Brain pericyte (primary cell): ENCODE results near the gene SPA17.

Experiments used
- DNase-seq: peaks from one replicate; pipeline ENCODE4 v3.0.0-alpha.2; 2012; ENCODE audit warnings: low read depth, low spot score

The SPA17 gene

DNA sequence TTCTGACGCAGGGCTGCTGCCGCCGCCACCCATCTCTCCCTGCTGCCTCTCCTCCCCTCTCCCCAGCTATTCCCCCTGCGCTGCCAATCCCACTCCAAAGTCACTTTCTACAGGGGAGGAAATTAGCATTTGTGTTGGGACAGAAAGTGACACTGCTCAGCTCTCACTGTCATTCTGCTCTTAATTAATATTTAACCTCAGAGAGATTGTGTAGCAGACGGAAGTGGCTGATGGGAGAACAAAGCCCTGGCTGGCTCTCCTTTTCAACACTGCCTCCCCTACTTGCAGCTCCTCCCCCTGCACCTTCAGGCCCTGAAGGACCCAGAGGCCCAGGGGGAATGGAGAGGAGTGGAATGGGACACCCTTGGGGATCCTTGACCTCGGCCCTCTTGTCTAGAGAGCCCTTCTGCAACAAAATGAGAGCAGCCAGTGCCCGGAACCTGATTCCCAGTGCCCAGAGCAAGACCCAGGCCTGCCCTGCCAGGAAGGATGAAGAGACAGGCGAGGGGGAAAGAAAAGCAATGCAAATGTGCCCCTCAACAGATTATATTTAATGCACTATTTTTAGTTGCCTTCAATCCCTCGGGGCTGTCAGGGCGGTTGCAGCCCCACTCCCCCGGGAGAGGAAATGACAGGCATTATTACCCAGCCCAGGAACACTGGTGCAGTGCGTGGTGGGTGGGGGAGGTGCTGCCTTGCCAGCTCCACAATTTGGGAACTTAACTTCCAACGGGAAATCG lies 51.4 kb downstream of the SPA17 start:
- DNase-seq: no peak

DNA sequence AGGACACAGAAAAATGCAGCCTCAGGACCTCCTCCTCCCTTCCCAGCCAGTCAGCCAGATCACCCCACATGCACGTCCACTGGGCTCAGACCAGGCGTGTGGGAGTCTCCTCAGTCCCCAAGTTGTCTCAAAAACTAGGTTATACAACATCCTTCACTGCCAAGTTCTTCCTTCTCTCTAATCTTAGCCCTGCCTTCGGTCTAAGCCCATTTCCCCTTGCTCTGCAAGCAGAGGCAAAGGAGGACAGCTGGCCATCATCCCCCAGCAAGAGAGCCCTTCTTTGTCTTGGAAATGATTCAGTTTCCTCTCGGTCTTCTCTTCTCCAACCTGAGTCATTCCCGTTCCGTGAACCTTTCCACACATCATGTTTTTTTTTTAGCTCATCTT lies 52.0 kb downstream of the SPA17 start:
- no peak for DNase-seq

DNA sequence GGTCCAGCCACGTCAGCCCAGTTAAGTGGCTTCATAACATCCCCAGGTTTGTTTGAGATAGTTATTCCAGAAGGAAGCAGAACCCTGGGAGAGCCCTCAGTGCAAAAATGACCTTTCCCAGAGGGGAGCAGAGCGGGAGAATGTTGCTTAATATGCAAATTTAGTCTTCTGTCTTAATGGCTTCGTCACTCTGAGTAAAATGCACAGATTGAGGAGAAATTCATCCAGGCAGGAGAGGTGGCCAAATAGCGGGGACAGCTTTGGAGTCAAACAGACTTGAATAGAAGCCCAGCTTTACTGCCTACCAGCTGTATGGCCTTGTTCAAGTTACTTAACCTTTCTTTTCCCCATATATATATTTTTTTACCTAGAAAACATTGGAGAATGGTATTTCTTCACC lies 53.8 kb downstream of the SPA17 start:
- no peak for DNase-seq

DNA sequence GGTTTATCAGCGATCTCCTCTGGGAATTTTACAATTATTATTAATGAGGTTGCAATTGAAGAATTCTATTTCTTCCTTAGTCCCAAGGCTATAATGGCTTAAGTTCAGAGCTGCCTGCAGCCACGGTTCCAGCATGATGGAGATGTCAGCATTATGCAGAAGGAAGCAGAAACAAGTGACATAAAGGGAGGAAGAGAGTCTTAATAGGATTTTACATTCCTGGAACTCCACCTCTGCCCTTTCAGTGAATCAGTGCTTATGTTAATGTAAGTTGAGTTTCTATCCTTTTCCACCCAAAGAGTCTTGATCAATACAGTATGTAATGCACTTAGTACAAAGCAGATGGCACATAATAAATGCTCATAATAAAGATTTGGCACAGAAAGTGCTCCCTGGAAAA lies 54.4 kb downstream of the SPA17 start:
- no peak for DNase-seq

DNA sequence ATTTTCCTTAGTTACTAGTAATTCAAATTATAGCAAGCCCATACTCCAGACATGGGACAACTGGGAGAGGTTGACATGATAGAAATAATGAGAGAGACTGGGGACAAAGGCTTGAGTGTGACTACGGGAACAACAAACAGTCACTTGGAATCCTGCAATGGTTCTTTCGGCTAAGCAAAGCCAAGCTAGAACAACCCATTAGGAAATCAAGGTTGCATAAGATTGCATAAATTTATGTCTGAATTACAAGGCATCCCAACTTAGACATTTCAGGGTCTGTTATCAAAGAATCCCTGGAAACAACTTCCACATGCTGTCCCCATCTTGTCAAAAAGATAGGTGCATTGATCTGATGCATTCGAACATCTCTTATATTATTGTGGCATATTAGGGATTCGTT lies 55.9 kb downstream of the SPA17 start:
- DNase-seq: no peak

DNA sequence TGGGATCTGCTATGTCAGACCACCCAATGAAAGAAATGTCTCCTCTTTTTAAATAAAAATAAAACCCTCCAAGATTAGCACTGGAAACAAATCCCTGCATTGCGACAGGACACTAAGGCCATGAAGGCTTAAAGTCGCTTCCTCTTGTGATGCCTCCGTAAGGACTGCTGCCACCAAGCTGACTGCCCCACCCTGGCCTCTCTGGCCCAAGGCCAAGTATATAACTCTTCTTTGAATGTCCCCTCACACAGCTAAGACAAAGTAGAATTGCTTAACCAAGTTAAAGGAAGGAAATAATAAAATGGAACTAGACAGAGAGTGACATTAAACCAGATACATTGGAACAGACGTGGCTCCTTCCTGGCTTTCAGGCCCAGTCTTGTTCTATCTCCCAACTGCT lies 58.5 kb downstream of the SPA17 start:
- DNase-seq: no peak

DNA sequence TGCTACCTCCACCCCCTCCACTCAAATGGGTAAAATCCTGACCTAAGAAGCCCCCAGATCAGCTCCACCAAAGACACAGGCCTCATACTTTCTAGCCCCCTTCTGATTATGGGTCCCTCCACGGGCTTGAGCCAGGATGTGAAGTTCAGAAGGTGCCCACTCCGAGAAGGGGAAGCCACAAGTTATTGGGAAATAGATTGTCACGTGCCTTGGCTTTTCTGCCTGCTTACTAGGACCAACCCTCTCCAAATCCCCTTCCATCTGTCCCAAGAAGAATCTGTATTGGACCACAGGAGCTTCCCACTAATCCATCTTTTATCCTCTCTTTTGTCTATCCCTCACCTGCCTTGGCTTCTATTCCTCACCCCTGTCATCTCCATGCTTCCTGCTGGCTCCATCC lies 63.0 kb downstream of the SPA17 start:
- no peak for DNase-seq

DNA sequence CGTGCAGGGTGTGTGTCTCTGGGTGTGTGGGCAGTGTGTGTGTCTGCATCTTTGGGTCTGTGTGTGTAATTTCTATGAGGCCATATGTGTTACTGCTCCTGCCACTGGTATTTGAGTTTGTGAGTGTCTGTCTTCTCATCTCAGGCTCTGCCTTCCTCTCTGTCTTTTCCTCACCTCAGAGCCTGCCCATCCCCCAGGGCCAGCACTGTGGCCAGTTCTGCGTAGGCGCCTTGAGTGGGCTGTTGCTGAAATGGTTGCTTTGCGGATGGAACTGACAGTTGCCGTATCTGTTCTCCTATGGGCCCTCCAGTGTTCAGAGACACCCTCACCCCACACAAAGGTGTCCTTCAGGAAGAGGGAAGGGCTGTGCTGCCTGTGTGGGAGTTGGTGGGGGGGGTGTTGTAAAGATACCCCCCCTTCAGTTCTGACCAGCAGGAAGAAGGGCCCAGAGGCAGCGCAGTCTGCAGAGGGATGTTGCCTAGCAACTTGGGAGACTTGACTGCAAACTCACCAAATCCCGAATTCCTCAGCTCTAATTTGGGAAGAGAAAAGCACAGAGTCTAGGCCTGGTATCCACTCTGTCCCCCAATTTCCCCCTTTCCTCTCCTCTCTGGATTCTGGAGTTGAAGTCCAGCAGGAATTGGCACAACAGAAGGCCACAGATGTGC lies 64.1 kb downstream of the SPA17 start:
- DNase-seq: no peak

DNA sequence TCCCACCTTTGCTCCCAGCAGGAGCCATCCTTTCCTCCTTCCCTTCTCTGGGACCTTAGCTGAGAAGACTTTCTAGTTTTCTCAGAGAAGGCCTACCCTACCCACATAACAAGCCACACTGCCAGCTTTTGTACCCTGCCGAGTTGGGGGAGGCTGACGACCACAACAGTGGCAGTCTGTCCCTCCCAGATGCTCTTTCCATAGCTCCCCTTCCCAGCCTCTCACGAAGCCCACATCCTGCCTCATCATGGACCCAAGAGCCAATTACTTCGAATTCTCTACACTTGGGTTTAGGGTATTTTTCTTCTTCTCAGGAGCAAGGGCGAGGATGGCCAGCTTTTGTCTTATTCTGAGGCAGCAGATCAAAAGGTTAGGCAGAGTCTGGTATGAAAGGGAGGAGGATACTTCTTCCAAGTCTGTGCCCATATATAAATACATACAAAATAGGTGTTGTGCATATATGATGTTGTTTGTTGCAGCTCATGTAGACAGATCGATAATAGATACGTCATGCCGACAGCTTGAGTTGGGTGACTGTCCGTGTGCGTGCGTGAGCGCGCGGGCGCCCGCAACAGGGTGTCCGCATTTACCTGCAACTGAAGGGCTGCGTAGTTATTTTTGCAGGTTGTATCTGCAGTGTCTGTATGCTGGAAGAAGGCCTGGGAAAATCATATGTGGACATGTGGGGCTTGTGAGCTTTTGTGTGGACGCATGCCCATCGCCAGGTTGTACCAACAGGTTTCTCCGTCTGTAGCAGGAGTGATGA lies 65.2 kb downstream of the SPA17 start:
- no peak for DNase-seq

DNA sequence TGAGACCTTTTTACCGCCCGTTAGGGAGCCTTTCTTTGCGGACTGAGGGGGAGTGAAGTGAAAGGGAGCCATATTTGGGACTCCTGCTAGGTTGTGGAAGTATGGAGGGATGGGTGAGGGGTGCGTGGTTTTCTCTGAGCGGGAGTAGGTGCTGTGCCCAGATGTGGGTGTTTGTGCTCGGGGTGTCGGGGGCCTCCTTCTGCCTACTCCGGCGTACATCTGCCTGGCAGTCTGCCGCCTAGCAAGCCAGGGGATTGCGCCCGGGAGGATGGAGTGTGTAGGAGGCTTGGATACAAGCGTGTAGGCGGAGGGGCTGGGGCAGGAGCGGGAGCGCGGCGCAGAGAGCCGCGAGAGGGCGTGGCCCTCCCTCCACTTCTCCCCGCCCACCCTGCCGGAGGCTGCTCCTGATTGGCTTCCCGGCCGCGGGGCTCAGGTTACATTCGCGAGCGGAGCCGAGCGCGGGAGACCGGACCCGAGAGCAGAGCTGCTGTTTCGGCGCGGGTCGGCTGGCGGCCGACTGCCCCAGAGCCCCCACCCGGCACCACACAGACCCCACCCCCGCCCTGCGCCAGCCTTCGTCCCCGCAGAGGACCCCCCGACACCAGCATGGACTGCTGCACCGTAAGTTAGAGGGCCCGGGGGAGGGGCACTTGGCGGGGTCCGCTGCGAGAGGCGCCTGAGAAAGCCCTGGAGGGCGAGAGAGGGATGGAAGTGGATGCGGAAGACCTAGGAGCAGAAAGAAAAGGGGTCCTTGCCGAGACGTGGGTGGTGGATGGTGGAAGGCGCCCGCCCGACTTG lies 66.0 kb downstream of the SPA17 start, which contains the start of gene NRGN:
Gene NRGN (plus strand): TSS at position 464 of the 798 bp plus-strand sequence. CDS start 143 bp downstream, at position 607.
- DNase-seq: peak; percentile 61

DNA sequence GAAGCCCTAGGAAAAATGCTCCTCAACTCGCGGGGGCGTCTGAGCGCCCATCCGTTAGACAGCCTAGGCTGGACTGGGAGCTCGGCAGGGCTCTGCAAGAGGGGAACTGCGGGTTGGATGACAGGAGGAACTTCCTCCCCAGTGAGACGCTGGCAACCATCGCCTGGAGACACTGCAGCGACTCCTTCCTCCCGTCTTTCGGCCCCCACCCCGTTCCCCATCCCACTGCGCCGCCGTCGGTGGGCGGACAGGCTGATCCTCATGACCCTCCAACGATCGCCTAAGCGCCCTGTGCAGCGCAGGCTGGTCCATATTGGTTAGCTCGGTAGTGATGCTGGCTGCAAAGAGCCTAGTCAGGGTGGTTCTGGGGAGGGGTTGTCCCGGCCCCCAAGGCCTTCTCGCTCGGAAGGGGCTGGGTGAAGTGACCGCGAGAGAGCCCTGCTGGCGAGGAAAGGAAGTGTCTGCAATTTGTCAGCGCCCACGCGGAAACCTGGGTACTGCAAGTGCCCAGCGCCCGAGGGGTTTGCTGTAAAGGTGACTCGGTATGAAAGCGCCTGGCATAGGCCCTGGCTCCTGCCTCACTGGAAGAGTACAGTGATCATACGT lies 66.7 kb downstream of the SPA17 start:
- DNase-seq: no peak

DNA sequence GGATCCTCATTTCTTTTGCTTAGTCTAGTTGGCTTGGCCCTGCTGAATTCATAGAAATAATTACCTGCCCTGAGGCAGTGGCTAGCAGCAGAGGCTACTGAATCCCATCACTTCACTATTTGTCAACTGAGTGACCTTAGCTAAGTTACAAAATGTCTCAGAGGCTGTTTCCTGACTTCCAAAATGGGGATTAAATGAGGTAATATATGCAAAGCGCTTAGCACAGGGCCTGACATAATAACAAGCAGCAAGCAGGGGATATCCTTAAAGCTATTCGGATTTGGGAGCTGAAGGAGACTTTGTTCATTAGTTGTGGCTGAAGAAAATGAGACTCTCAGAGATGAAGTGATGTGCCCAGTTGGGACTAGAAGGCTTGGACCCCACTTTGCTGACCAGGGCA lies 68.9 kb downstream of the SPA17 start:
- no peak for DNase-seq

DNA sequence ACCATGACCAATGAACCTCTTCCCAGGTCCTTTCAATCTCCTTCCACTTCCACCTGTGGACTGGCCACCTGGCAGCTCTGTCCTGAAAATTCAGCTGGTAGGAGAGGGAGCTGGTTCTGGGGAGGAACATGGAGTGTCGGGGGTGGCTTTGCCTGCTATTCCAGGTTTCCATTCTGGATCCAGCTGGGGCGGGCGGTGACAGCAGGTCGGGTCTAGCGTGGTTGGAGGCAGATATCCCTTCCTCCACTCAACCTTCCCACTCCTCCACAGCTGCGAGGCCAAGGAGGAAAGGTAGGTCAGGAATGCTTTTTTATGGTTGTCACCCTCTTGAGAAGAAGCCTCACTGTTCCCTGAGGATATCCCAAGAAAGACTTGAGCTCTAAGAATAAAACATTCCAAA lies 69.3 kb downstream of the SPA17 start:
- DNase-seq: no peak

DNA sequence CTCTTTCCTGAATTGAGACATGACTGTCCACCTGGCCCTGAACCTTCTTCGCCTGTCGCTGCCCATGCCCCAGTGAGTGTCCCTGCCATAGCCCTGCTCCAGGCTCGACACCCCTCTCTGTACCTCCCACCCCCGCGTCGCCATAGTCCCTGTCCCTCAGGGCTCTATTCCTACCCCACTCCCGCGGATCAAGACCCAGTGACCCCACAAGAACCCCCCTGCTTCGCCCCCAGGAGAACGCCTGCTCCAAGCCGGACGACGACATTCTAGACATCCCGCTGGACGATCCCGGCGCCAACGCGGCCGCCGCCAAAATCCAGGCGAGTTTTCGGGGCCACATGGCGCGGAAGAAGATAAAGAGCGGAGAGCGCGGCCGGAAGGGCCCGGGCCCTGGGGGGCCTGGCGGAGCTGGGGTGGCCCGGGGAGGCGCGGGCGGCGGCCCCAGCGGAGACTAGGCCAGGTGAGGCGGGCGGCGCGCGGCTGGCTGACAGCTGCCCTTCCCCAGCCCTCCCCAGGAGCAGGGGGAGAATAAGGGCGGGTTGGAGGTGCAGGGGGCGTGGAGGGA lies 71.6 kb downstream of the SPA17 start:
- DNase-seq: no peak

DNA sequence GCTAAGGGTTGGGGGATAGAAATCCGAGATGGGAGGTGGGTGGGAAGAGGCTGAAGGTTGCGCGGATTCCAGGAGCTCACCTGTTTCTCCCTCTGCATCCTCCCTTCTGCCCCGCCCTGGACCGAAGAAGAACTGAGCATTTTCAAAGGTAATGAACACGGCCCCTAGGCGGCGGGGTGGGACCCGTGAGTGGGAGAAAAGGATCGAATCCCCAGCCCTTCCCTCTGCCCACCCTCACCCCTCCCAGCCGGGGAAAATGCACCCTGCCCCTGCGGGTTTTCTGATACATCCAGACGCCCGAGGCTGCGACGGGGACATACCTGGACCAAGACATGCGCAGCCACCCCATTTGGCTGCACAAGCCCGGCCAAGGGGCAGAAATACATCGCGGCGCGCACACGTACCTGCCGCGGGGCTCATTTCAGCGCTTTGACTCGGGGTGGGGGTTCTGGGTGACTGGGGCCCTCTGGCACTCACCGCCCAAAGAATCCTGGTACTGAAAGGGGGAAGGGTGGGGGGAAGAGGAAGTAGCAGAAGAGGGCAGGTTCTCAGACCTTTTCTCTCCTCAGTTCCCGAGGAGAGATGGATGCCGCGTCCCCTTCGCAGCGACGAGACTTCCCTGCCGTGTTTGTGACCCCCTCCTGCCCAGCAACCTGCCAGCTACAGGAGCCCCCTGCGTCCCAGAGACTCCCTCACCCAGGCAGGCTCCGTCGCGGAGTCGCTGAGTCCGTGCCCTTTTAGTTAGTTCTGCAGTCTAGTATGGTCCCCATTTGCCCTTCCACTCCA lies 72.3 kb downstream of the SPA17 start:
- no peak for DNase-seq

DNA sequence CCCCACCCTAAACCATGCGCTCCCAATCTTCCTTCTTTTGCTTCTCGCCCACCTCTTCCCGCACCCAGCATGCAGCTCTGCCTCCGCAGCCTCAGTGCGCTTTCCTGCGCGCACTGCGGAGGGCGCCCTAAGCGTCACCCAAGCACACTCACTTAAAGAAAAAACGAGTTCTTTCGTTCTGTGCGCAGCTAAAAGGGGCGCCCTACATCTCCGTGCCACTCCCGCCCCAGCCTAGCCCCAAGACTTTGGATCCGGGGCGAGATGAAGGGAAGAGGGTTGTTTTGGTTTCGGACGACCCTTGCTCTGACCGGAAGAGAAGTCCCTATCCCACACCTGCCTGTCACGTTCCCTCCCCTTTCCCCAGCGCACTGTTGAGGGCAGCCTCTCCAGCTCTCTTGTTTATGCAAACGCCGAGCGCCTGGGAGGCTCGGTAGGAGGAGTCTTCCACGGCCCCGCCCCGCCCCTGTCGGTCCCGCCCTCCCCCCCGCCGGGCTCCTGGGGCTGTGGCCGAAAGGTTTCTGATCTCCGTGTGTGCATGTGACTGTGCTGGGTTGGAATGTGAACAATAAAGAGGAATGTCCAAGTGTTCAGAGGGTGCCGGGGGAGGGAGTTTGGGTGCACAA lies 73.0 kb downstream of the SPA17 start:
- no peak for DNase-seq
